ENCODE measurements around the gene CD4. TPM values are rescaled to one million over a fixed set of nuclear protein-coding genes. Genes with fewer than 3 reads are reported as not detected.
A peak's percentile ranks its signal among the peaks of the same experiment; 100 is the strongest.

The CD4 gene
- total RNA-seq, 4 donors from 2014 or later, result 3.5 to 8.1 (median 3.9) TPM

DNA sequence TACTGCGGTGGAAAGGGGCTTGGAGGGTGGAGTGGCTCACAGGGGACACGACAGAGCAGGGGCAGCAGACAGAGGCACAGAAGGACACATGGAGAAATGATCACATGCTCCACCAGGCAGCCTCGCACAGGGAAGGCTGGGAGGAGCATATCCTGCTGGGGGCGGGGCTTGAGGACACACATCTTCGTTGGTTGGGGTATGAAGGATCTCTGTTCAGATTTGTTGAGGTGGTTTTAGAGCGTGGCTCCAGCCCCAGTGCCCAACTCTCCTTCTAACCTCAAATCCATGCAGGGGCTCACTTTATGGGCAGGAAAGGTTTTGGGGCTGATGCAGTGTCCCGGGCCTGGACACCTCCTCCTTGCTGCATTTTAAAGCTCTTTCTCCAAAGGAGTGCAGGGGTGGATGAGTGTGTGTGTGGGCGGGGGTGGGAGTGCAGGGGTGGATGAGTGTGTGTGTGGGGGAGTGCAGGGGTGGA, 38.1 kb downstream of the CD4 start:
- H3K27me3 ChIP-seq, result no peaks in the 10 kb centered on the region
- whole genome bisulfite sequencing, 2 donors, result 2 to 12% methylated on average over 6 to 8 of the region's 8 CpGs
- TF ChIP-seq, protein P1, sequence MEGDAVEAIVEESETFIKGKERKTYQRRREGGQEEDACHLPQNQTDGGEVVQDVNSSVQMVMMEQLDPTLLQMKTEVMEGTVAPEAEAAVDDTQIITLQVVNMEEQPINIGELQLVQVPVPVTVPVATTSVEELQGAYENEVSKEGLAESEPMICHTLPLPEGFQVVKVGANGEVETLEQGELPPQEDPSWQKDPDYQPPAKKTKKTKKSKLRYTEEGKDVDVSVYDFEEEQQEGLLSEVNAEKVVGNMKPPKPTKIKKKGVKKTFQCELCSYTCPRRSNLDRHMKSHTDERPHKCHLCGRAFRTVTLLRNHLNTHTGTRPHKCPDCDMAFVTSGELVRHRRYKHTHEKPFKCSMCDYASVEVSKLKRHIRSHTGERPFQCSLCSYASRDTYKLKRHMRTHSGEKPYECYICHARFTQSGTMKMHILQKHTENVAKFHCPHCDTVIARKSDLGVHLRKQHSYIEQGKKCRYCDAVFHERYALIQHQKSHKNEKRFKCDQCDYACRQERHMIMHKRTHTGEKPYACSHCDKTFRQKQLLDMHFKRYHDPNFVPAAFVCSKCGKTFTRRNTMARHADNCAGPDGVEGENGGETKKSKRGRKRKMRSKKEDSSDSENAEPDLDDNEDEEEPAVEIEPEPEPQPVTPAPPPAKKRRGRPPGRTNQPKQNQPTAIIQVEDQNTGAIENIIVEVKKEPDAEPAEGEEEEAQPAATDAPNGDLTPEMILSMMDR (IDR thresholded peaks at IDR 0.05), result no peak
- no peak for TF ChIP-seq POLR2A (IDR thresholded peaks at IDR 0.05)
- peak; percentile 78 to 79 for DNase-seq
- no peak overlapping the region for H3K27ac ChIP-seq
- no peaks in the 10 kb centered on the region for H3K36me3 ChIP-seq
- no peaks in the 10 kb centered on the region for H3K9me3 ChIP-seq
- intact Hi-C loops (cut with DNase I), result no loop called here
- H3K4me1 ChIP-seq, result peaks cover 8 to 11% of the 10 kb centered on the region in 2 donors
- no peak overlapping the region for H3K4me3 ChIP-seq (replicated peaks in 1 of 3)

DNA sequence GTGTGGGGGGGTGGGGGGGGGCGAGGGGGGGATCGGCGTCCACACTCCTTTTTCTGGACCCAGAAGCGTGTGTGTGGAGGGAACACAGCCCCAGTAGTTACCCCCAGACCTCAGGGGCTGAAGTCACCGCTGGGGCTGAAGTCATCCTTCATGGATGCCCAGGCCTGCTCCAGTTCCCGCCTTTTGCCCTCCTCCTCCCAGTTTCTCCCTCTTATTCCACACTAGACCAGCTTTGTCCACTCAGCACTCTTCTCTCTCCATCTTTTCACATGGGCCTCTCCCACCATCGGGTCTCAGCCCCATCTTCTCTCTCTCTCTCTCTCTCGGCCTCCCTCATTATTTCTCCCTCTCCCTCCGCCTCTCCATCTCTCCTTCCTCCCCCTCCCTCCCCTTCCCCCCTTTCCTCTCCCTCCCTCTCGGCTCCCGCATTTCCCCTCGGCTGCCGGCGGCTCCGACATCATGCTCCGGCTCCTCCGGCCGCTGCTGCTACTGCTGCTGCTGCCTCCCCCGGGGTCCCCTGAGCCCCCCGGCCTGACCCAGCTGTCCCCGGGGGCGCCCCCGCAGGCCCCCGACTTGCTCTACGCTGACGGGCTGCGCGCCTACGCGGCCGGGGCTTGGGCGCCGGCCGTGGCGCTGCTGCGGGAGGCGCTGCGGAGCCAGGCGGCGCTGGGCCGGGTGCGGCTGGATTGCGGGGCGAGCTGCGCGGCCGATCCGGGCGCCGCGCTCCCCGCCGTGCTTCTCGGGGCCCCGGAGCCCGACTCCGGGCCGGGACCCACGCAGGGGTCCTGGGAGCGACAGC, 38.9 kb downstream of the CD4 start, which contains the start of gene P3H3:
P3H3 (plus strand) TSS at position 426 of the 799 bp plus-strand sequence; CDS start at position 460, 34 bp downstream.
- Histone ChIP-seq H3K27ac (peak within 1 kb of the TSS; percentile 70 to 80 (median 73)), H3K4me1 (peaks cover 8 to 11% of the 10 kb centered on the region in 2 donors), H3K9me3 (no peaks in the 10 kb centered on the region), H3K27me3 (no peaks in the 10 kb centered on the region), H3K36me3 (no peaks in the 10 kb centered on the region), H3K4me3 (replicated peaks in 1 of 3) (peak within 1 kb of the TSS; percentile 61 to 93 (median 88))
- WGBS, 2 donors, result 2% methylated on average over 22 to 24 of the region's 60 CpGs
- TF ChIP-seq, protein P1 (IDR thresholded peaks at IDR 0.05), result peak in 1 of 6 experiments; percentile 18
- peak in 1 of 2 donors; percentile 24 for TF ChIP-seq POLR2A (IDR thresholded peaks at IDR 0.05)
- DNase-seq, result peak; percentile 25 to 35
- intact Hi-C loops (cut with DNase I), result no loop called here

DNA sequence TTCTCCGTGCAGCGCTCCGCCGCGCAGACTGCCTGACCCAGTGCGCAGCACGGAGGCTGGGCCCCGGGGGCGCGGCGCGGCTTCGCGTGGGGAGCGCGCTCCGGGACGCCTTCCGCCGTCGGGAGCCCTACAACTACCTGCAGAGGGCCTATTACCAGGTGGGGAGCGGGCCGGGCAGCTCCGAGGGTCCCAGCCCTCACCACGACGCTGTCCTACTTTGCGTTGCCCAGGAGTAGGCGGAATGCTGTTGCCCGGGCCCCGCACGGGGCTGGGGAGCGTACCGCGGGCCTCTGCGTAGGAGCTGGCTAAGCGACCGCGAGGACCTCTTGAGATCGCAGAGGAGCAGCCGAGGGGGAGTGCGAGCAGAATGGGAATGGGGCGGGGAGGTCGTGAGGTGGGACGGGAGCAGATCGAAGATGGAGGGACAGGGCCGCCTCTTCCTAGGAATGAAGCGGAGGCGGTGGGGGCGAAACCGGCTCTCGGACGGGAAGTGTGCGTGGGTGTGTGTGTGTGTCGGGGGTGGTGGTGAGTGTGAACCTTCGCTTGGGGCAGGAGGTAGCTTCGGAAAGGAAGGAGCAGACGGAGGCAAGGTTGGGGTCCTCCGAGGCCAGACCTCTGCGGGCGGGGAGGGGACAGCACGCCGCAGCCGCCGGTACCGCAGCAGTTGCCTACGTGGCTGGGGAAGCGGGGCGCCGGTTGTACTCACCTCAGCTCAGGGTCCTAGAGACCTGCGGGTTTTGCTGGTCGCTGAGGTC, 39.6 kb downstream of the CD4 start:
- TF ChIP-seq, protein P1 (IDR thresholded peaks at IDR 0.05), result peak in 1 of 6 experiments; percentile 4
- TF ChIP-seq POLR2A (IDR thresholded peaks at IDR 0.05), result peak in 1 of 2 donors; percentile 67
- Histone ChIP-seq H3K36me3 (no peaks in the 10 kb centered on the region), H3K27me3 (no peaks in the 10 kb centered on the region), H3K9me3 (no peaks in the 10 kb centered on the region), H3K4me1 (peaks cover 8 to 11% of the 10 kb centered on the region in 2 donors), H3K4me3 (replicated peaks in 1 of 3) (peak overlapping the region; percentile 61 to 93 (median 88)), H3K27ac (peak overlapping the region; percentile 70 to 80 (median 73))
- intact Hi-C loops (cut with DNase I), result no loop called here
- peak; percentile 61 to 71 for DNase-seq
- whole genome bisulfite sequencing, 2 donors, result 1 to 2% methylated on average over 31 to 41 of the region's 71 CpGs

DNA sequence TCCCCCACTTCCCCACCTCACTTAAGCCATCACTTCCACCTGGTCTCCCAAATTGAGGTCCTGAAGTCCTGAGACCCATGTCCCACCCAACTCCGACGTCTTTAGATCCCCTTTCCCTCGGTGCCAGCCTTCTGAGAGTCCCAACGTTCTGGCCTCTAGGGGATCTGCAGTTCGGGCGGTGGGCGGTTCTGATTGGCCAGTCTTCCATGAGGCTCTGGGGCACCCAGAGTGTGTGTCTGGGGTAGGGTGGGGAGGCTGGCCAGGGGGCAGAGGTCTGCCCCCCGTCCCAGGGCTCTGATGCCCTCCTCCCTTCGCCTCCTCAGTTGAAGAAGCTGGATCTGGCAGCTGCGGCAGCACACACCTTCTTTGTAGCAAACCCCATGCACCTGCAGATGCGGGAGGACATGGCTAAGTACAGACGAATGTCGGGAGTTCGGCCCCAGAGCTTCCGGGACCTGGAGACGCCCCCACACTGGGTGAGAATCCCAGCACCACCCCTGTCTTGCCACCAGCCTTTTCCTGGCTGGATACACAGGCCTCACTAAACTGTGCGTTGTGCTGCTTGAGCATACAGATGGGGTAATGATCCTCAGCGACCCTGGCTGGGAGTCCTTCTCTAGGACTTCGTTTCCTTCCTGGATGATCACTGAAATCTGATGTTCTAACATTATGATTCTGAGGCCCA, 40.4 kb downstream of the CD4 start:
- Histone ChIP-seq H3K4me3 (replicated peaks in 1 of 3) (peak overlapping the region in 2 of 3 donors; percentile 61 to 93), H3K4me1 (peaks cover 8 to 11% of the 10 kb centered on the region in 2 donors), H3K27ac (peak overlapping the region in 2 of 3 donors; percentile 70 to 80), H3K27me3 (no peaks in the 10 kb centered on the region), H3K36me3 (no peaks in the 10 kb centered on the region), H3K9me3 (no peaks in the 10 kb centered on the region)
- TF ChIP-seq, protein P1 (IDR thresholded peaks at IDR 0.05), result peak in 2 of 6 experiments; percentile 14 to 19
- TF ChIP-seq POLR2A (IDR thresholded peaks at IDR 0.05), result no peak
- intact Hi-C loops (cut with DNase I), result loop anchor here (10.0 kb wide), 1 partner anchor 205 kb away; no protein-coding TSS in a partner anchor
- no peak for DNase-seq
- WGBS, 2 donors, result 53 to 57% methylated on average over 10 to 16 of the region's 19 CpGs
